NCI-H128 (cell line): ENCODE measurements around the gene KRT38.
"Not testable (repeated sequence)": the region's sequence is repeated elsewhere in the genome, so short reads cannot be mapped to it uniquely, and the experiment has no call there.

Source experiments
- DNase-seq: peaks from one replicate; lab custom pipeline; 2025; ENCODE audit not compliant: unreplicated experiment; lab: John Stamatoyannopoulos, UW

Gene KRT38

GRCh38 chr17:41463746-41464145 is 23.0 kb upstream of the KRT38 start:
- DNase-seq = no peak

- DNase-seq = no peak
These were observed 21.9 kb upstream of the KRT38 start for GRCh38 chr17:41462705-41463104.

- no peak for DNase-seq
These were observed 16.9 kb upstream of the KRT38 start for GRCh38 chr17:41457676-41458075.

GRCh38 chr17:41456204-41456603 is 15.4 kb upstream of the KRT38 start:
- DNase-seq = no peak

GRCh38 chr17:41455236-41455635 is 14.5 kb upstream of the KRT38 start:
- DNase-seq = no peak

DNA sequence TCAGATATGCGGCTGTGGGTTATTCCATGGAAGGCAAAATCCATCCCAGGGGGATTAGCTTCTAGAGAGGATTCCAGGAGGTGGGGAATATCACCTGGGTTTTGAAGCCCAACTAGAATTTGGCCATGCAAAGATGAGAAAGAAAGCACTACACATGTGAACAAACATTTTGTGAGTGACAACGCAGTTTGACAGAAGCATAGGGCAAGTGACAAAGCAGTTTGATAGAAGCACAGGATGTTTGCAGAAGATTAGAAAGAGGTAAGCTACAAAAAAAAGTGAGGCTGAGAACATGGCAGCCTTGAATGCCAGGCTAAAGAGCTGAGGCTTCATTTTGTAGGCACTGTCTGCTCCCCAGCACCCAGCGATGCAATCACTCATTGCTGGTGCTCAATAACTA is 12.3 kb upstream of the KRT38 start:
- DNase-seq = no peak

DNA sequence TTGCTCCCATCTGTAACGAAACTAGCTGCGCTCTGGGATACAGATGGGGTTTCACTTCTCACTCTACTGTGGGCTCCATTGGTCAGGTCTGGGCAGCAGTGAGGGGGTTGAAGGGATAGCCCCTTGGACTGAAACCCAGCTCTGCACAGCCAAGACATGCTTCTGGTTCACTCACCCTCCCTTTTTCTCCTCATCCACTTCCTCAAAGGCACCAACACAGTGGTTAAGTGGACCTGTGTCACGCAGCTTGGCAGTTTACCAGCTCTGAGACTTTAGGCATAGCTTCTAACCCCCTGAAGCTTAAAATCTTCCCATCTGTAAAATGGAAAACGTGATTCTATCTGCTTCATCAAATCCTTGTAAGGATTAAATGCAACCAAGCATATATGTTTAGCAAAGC is 11.5 kb upstream of the KRT38 start:
- no peak for DNase-seq

- DNase-seq = no peak
These were observed 10.5 kb upstream of the KRT38 start for GRCh38 chr17:41451154-41451728.

- DNase-seq = no peak
These were observed 8.2 kb upstream of the KRT38 start for GRCh38 chr17:41449008-41449407.

- DNase-seq = no peak
These were observed 7.7 kb upstream of the KRT38 start for GRCh38 chr17:41448506-41448905.

GRCh38 chr17:41446806-41447205 is 6.0 kb upstream of the KRT38 start:
- DNase-seq = no peak

GRCh38 chr17:41444640-41445039 is 3.9 kb upstream of the KRT38 start:
- DNase-seq = no peak

- no peak for DNase-seq
These were observed 3.4 kb upstream of the KRT38 start for GRCh38 chr17:41444186-41444585.

DNA sequence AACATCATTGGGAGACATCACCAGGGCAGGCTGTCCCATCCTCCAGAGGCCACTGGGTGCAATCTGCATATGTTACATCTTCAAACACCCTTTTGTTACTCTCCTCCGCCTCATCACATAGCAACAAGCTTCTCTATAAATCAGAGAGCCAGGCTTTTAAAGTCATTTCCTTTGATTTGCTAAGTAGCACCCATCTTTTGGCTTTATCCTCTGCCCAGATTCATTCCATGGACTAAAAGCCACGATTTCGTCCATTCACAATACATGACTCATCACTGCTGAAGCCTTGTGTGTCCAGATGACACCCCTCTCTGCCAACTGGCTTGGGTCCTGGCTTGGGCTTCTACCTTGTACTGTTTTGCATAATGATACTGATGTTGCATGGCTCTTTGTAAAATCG is 2.0 kb upstream of the KRT38 start:
- DNase-seq = no peak

DNA sequence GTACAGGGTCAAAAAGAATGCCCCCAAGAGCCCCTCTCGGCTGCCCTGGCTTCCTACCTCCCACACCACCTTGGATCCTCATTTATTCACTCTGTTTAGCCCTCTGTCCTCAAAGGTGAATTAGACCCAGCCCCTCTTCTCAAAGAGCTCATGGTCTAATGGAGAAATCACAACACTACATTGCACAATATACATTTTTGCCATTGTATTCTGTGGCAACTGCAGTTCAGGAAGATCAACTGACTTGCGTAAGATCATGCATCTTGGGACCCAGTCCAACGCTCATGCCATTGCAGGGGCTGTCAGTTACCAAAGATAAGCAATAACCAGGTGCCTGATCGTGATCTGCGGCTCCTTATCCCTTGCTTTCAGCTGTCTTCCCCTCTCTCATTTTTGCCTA is 1.4 kb downstream of the KRT38 start:
- DNase-seq = no peak

DNA sequence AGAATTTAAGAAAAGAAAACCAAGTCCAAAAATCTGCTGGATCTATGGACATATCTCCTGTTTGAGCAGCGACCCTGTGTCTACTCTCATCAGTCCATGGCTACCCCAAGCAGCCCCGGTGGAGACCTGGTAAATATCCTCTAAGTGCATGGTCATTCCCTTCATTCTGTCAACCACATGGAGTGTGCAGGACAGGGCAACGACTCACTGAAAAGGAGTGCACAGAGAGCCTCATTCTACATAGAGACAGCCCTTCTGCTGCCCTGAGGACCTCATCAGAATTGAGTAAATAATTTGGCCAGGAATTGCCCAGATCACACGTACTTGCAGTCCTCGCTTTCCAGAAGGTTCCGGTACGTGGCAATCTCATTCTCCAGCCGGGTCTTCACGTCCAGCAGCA is 3.0 kb downstream of the KRT38 start:
- DNase-seq = no peak

DNA sequence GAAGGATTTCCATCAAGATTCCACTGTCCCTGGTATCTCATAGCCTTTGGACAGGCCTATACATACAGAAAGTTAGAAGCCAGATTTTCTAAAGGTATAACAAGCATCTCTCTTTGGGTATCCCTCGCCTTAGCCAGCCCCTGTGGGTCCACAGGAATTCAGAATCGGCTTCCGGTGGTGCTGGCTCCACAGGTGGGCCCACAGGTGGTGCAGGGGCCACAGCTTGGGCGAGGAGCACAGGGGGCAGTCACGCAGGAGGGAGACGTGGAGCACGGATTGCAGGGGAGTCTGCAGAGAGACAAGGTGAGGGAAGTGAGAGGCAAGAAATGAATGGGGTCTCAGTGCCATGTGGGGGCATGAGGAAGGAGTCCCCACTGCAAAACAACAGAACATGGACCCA is 3.5 kb downstream of the KRT38 start:
- no peak for DNase-seq

GRCh38 chr17:41434415-41434814 is 6.4 kb downstream of the KRT38 start:
- no peak for DNase-seq

DNA sequence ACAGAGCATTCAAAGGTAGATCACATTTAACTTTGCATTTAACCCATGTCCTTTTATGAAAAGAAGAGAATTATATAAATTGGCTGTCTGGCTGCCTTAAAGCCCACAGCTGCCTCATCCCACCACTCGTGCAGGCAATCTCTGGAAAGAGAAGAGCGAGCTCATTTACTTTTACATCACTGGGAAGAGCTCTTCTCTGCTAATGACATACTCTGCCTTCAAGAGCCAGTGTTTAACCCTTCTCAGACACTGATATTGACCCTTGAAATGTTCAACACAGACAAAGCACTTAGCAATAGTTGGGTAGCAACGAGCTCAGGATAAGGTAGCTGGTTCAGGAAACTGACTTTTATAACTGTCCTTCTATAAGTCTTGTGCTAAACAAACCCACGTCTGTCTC is 6.8 kb downstream of the KRT38 start:
- DNase-seq = no peak

DNA sequence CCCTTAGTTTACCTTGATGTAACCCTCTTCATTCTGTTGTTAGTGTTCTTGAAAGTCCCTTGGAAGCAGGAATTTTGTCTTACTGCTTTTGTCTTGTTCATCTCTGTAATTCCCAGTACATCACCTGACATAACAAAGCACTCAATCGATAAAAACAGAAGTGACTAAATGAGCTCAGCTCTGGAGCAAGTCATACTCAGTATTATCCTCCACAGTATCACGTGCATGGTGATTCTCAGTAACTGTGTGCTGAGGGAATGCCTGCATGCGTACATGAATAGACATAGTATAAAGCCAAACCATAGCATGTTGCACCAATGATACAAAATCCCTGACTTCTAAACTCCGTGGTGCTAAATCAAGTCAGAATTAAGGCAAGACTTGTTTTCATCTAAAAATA is 7.2 kb downstream of the KRT38 start:
- DNase-seq = no peak

- not testable (repeated sequence) for DNase-seq
These were observed 10.4 kb downstream of the KRT38 start for GRCh38 chr17:41430376-41430775.

DNA sequence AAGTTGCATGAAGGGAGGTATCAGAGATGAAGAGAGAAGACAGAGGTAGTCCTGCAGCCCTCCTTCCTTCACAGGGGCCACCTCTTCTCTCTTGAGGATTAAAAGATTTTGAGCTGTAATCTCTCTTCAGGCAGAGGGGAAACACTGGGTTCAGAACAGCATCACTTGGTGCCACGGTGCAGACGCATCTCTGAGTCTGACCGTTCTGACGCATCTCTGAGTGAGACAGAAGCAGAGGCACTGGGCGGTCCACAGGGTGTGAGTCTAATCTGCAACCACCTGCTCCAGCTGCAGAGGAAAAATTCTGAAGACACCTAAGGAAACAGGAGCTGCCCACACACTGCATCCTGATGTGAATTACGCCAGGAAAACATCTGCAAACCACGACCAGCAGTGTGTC is 11.1 kb downstream of the KRT38 start:
- DNase-seq = no peak

- DNase-seq = no peak
These were observed 12.0 kb downstream of the KRT38 start for GRCh38 chr17:41428591-41429291.
